GM21529 (cell line): ENCODE measurements around the gene GABARAPL1.

Experiments
- ATAC-seq: cut with Tn5 transposase; IDR thresholded peaks from one replicate; pipeline ENCODE4 v1.9.1; 2021; ENCODE audit not compliant: unreplicated experiment

The GABARAPL1 gene

GRCh38 chr12:10227648-10228047 is 15.0 kb downstream of the GABARAPL1 start:
- ATAC-seq, result no peak

DNA sequence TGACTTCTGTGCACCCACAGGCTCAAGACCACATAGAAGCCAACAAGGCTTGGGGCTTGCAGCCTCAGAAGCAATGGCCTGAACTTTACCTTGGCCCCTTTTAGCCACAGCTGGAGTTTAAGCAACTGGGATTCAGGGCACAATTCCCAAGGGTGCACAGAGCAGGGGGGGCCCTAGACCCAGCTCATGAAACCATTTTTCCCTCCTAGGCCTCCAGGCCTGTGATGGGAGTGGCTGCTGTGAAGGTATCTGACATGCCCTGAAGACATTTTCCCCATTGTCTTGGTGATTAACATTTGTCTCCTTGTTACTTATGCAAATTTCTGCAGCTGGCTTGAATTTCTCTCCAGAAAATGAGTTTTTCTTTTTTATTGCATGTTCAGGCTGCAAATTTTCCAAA is 21.9 kb downstream of the GABARAPL1 start:
- ATAC-seq, result no peak

DNA sequence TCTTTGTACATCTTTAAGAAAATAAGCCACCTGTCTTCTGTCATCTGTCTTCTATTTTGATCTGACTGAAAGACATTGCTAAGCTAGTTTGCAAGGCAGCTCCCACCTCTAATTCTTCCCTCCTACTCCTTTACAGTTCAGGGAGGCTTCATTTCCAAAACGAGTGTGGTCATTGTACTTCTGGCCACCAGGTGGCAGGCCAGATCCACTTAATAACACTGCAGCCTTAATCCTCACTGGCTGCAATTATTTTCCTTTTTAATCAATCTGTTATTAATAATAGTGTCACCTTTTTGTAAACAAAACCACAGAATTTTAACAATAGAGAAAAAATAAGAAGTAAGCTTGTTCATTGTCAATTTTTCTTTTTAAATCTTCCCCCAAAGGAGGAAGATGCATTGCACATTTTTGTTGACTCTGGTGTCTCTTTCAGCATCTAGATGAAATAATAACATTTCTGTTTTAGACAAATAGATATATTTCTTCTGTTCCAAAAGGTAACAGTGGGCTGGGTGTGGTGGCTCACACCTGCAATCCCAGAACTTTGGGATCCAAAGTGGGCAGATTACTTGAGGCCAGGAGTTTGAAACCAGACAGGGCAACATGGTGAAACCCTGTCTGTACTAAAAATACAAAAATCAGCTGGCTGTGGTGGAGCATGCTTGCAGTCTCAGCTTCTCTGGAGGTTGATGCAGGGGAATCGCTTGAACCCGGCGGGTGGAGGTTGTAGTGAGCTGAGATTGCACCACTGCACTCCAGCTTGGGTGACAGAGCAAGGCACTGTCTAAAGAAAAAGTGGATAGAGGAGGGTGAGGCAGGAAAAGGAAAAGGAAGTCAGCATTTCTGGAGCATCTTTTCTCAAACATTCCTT is 23.3 kb downstream of the GABARAPL1 start:
- ATAC-seq, result no peak

DNA sequence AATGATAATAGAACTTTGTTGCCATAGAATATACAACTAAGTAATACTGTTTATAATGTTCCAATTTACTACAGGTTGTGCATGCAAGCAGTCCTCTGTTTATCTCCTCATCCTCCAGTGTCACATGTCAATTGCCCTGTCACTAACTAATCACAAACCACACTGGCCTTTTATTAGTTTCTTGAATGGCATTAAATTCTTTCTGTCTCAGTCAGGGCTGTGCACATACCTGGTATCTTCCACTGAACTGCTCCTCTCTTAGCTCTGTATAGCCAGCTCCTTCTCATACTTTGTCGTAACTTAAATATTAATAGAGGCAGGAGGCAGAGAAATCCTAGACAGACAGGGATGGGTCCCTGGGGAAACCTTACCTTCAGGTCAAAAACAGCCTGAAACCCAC is 24.0 kb downstream of the GABARAPL1 start:
- ATAC-seq, result no peak

DNA sequence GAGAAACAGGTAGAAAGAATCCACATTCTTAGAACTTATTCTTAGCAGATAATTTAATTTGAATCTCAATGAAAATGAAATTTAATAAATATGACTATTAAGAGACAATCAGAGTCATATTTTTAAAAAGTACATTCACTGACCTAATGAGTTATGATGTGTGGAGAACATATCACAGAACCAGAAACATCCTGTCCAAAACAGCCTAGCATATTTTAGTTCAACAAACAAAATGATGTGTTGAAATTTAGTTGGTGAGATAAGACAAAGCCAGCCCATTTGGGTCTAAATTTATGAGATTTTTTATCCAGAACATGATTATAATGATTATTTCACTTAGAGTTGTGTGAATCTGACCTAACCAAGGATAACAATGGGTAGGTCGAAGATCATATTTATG is 25.8 kb downstream of the GABARAPL1 start:
- ATAC-seq, result no peak

DNA sequence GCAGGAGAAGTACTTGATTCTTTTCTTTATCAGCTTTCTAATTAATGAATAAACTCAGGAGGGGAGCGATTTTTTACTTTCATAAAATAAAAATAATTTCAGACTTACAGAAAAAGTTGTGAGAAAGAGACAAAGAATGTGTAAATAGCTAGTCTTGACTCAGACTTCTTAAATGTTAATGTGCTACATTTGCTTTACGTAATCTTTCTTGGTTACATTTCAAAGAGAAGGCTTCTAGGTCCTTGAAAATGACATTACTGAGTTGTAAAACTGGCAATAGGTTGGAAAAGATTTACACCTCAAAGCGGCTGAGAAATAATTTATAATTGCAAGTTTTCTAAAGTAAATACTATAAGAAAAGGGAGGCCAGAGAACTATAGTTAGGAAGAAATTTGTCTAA is 28.6 kb downstream of the GABARAPL1 start:
- no peak for ATAC-seq

GRCh38 chr12:10241727-10242126 is 29.1 kb downstream of the GABARAPL1 start:
- ATAC-seq, result no peak

- ATAC-seq, result no peak
Measured at GRCh38 chr12:10242539-10242938, 29.9 kb downstream of the GABARAPL1 start.

GRCh38 chr12:10243818-10244520 is 31.3 kb downstream of the GABARAPL1 start:
- peak; percentile 88 for ATAC-seq

- ATAC-seq, result no peak
Measured at GRCh38 chr12:10247436-10248058, 34.9 kb downstream of the GABARAPL1 start.

- ATAC-seq, result no peak
Measured at GRCh38 chr12:10249690-10250455, 37.2 kb downstream of the GABARAPL1 start.

GRCh38 chr12:10251669-10252068 is 39.0 kb downstream of the GABARAPL1 start:
- ATAC-seq, result no peak

- ATAC-seq, result no peak
Measured at GRCh38 chr12:10252201-10252600, 39.5 kb downstream of the GABARAPL1 start.

DNA sequence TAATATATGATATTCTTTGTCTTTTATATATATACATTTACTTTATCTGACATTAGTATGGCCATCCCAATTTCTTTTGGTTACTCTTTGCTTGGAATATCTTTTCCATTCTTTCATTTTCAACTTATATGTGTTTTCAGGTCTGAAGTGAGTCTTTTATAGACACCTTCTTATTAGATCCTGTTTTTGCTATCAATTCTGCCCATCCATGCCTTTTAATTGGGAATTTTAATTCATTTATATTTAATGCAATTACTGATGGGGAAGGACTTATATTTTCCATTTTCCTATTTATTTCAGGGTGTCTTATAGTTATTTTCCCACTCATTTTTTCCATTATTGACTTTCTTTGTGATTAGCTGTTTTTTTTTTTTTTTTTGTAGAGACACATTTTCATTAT is 43.4 kb downstream of the GABARAPL1 start:
- ATAC-seq, result no peak

DNA sequence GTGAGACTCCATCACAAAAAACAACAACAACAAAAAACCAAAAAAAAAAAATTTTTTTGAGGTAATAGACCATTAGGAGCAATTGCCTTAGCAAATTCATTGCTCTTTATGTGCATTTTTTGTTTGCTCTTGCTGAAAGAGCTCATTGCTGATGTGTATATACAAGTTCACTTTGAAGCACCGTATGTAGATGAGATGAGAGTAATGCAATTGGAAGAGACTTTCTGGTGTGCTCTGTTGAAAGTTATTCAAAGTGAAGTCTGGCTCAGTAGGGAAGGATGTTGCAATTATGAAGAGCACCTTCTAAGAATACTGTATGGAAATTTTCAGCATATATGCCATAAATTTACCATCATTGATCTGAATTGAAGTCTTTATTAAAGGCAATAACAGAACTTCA is 48.2 kb downstream of the GABARAPL1 start:
- ATAC-seq, result no peak

GRCh38 chr12:10268037-10268436 is 55.4 kb downstream of the GABARAPL1 start:
- ATAC-seq, result no peak

- ATAC-seq, result no peak
Measured at GRCh38 chr12:10272467-10272866, 59.8 kb downstream of the GABARAPL1 start.
